Type B pancreatic cell (in vitro differentiated cells): Measurements from ENCODE around the gene LEPROT. TPM values are rescaled to one million over a fixed set of nuclear protein-coding genes. Genes with fewer than 3 reads are reported as not detected.
A peak's percentile ranks its signal among the peaks of the same experiment; 100 is the strongest.

Source experiments
- DNase-seq: peaks from one replicate; pipeline ENCODE4 v3.0.0; 2021; ENCODE audit warnings: mixed read lengths; ENCODE audit not compliant: unreplicated experiment; ENCODE audit errors: extremely low spot score
- H3K27ac Mint-ChIP-seq: 2 replicates; pipeline ENCODE4 v1.8.0; 2021; ENCODE audit warnings: mild to moderate bottlenecking, mixed read lengths
- H3K27me3 Mint-ChIP-seq: 2 replicates; pipeline ENCODE4 v1.8.0; 2021; ENCODE audit warnings: mixed read lengths
- H3K36me3 Mint-ChIP-seq: 2 replicates; pipeline ENCODE4 v1.8.0; 2021; ENCODE audit warnings: mixed read lengths
- H3K4me1 Mint-ChIP-seq: one replicate; pipeline ENCODE4 v1.8.0; 2021; ENCODE audit warnings: mixed read lengths; ENCODE audit not compliant: unreplicated experiment
- H3K4me3 Mint-ChIP-seq: 2 replicates; pipeline ENCODE4 v1.8.0; 2021; ENCODE audit warnings: mild to moderate bottlenecking, mixed read lengths
- H3K9me3 Mint-ChIP-seq: 2 replicates; pipeline ENCODE4 v1.8.0; 2021; ENCODE audit warnings: mixed read lengths
- total RNA-seq: library from RNA; stranded (reverse); gene quantifications from 2 replicates; pipeline ENCODE4 v1.2.1, GENCODE V29; 2021; ENCODE audit warnings: low replicate concordance
- TF ChIP-seq, protein P1 (sequence below): fragments of 200-600 bp; sonication (generic); conservative IDR thresholded peaks from 2 replicates; pipeline ENCODE4 v1.5.0; 2021; ENCODE audit warnings: antibody characterized with exemption, mild to moderate bottlenecking

Gene LEPROT
- total RNA-seq, 1 donor from 2014 or later: 54.3 TPM

DNA sequence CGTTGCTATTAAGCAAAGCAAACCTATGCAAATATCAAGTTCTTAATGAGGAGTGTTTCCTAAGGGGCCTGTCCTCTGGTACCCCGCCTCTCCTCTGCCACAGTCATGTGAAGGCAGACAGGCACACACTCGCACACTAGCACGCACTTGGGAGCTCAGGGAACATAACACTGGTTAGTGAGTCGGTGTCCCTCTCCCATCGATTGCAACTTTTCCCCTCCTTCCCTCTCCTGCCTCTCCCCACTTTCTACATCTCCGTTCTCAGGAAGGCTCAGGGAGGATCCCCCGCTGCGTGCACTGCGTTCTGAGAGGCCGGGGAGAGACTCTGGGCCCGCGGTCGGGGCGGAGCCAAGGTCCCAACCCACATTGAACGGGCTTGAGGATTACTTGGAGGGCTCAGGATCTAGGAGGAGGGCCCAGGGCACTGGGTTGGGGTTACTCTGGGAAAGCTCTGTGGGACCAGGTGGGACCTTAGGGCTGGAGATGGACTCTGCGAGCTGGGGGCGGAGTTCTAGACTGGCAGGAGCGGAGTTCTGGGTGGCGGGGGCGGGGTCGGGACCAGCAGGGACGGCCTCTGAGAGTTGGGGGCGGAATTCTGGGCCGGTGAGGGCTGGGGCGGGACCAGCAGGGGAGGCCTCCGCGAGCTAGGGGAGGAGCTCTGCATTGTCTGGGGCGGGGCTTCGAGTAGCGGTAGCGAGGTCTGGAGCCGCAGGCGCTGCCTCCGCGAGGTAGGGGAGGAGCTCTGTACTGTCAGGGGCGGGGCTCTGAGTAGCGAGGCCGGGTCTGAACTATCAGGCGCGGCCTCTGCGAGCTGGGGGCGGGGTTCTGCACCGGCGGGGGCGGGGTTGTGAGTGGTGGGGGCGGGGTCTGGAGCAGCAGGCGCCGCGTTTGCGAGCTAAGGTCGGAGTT is 533 bp upstream of the LEPROT start:
- peaks cover 10% of the 10 kb centered on the region for H3K36me3 Mint-ChIP-seq
- peak overlapping the region; percentile 90 for H3K27ac Mint-ChIP-seq
- peaks cover 23% of the 10 kb centered on the region for H3K4me1 Mint-ChIP-seq
- no peaks in the 10 kb centered on the region for H3K27me3 Mint-ChIP-seq
- DNase-seq: peak; percentile 99
- TF ChIP-seq, protein P1, sequence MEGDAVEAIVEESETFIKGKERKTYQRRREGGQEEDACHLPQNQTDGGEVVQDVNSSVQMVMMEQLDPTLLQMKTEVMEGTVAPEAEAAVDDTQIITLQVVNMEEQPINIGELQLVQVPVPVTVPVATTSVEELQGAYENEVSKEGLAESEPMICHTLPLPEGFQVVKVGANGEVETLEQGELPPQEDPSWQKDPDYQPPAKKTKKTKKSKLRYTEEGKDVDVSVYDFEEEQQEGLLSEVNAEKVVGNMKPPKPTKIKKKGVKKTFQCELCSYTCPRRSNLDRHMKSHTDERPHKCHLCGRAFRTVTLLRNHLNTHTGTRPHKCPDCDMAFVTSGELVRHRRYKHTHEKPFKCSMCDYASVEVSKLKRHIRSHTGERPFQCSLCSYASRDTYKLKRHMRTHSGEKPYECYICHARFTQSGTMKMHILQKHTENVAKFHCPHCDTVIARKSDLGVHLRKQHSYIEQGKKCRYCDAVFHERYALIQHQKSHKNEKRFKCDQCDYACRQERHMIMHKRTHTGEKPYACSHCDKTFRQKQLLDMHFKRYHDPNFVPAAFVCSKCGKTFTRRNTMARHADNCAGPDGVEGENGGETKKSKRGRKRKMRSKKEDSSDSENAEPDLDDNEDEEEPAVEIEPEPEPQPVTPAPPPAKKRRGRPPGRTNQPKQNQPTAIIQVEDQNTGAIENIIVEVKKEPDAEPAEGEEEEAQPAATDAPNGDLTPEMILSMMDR: no peak
- no peaks in the 10 kb centered on the region for H3K9me3 Mint-ChIP-seq
- no peak overlapping the region for H3K4me3 Mint-ChIP-seq

DNA sequence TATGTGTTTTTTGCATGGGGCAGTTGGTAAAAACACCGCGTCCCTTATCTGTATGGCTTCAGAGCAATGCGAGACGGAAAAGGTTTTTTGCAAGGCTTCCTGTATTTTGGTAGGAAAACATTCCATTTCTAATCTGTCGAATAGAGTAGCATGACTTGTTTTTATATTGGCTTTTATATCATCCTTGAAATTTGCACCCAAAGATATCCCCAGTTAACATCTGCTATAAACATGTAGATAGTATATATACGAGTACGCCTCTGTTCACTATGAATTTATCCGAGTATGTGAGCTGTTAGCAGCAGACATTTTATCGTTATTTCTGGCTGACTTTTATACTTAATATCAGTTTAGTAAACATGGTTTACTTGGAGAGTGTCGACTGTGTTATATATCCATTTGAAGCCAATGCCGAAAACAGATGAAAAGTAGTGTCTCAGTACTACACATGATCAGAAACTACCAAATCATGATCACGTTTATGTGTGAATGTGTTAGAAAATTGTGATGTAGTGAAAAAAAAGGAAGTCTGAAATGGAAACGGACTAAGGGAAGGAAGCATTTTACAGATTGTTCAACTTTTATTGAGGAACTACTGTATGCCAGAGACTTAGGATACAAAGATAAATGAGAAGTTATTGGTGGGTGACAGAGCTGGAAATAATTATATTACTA is 1.0 kb downstream of the LEPROT start:
- H3K27ac Mint-ChIP-seq: no peak overlapping the region
- H3K9me3 Mint-ChIP-seq: no peaks in the 10 kb centered on the region
- TF ChIP-seq, protein P1: no peak
- no peak for DNase-seq
- H3K4me3 Mint-ChIP-seq: no peak overlapping the region
- peaks cover 23% of the 10 kb centered on the region for H3K36me3 Mint-ChIP-seq
- H3K27me3 Mint-ChIP-seq: no peaks in the 10 kb centered on the region
- peaks cover 23% of the 10 kb centered on the region for H3K4me1 Mint-ChIP-seq

DNA sequence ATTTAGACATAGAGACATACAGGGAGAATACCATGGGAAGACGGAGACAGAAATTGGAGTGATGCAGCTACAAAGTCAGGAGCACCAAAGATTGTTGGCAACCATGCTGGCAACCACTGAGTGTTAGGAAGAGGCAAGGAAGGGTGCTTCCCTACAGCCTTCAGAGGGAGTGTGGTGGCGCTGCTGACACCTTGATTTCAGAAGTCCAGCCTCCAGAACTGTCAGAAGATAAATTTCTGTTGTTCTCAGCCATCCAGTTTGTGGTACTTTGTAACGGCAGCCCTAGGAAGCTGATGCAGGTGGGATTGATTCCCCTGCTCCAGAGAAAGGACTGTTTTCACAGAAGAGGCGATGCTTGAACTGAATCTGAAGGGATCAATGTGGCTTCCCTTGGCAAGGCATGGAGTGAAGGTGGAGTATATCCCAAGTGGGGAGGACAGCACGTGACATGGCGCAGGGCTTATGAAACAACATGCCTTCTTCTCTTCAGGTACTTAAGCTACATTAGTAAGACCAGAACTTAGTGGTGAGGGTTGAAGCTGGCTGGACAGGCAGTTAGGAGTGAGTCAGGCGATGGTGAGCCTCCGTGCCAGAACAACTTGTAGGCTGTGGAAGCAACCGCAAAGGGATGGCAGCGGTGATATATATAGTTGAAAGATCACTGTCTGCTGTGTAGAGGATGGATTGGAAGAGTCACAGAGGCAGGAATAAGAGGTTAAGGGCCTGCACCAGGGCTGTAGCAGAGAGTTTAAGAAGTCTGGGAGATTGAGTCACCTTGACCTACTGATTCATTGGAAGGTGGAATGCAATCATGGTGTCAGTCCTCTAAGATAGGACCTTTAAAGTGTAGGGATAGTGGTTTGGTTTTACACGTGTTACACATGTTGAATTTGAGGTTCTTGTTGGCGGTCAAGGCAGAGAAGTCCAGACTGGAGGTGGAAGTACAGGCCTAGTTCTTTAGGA is 2.1 kb downstream of the LEPROT start:
- Mint-ChIP-seq H3K27ac (no peak overlapping the region), H3K36me3 (peaks cover 25% of the 10 kb centered on the region), H3K4me3 (no peak overlapping the region), H3K4me1 (peaks cover 23% of the 10 kb centered on the region), H3K27me3 (no peaks in the 10 kb centered on the region), H3K9me3 (no peaks in the 10 kb centered on the region)
- DNase-seq: no peak
- TF ChIP-seq, protein P1: no peak

DNA sequence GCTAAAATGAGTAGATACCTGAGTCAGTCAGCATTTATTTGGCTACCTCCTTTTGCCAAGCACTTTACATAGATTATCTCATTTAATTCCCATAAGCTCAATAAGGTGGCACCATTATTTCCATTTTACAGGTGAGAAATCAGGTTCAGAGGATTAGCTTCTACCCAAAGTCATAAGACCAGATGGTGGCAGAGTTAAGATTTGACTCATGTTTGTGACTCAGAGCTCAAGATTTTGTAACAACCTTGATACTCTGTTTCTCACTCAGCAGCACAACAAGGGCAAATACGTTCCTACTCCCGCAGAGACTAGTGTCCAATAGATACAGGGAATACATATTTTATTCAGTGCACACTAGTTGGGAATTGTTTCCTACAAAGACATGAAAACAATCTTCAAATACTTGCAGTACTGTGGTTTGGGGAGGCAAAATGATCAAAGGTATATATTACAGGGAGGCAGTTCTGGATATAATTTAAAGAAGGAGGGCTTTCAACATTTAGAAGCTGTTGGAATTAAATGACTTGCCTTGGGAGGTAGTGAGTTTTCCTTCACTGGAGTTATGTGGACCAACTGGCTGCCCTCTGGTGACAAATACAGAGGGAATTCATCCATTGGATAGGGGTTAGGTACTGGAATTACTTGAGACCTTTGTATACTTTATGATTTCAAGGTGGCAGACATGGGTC is 3.6 kb downstream of the LEPROT start:
- Mint-ChIP-seq H3K27me3 (no peaks in the 10 kb centered on the region), H3K27ac (peak overlapping the region; percentile 2), H3K4me3 (no peak overlapping the region), H3K9me3 (no peaks in the 10 kb centered on the region), H3K36me3 (peaks cover 30% of the 10 kb centered on the region), H3K4me1 (peaks cover 20% of the 10 kb centered on the region)
- TF ChIP-seq, protein P1: no peak
- DNase-seq: no peak

DNA sequence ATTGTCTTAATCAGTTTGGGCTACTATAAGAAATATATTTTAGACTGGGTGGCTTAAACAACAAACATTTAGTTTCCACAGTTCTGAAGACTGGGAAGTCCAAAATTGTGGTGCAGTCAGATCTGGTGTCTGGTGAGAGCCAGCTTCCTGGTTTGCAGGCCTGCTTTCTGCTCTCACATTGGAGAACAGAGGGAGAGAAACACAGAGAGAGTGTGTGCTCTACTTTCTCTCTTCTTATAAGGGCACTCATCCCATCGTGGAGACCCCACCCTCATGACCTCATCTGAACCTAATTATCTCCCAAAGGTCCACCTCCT is 4.1 kb downstream of the LEPROT start:
- peaks cover 17% of the 10 kb centered on the region for H3K4me1 Mint-ChIP-seq
- H3K27ac Mint-ChIP-seq: no peak overlapping the region
- no peaks in the 10 kb centered on the region for H3K27me3 Mint-ChIP-seq
- no peak for DNase-seq
- H3K36me3 Mint-ChIP-seq: peaks cover 32% of the 10 kb centered on the region
- TF ChIP-seq, protein P1: no peak
- no peaks in the 10 kb centered on the region for H3K9me3 Mint-ChIP-seq
- H3K4me3 Mint-ChIP-seq: peak overlapping the region; percentile 28
